GM12892 (cell line): ENCODE measurements around the gene AKT3.

Source experiments
- POLR2A ChIP-seq: IDR thresholded peaks from 2 replicates; pipeline ENCODE4 v1.6.1; 2011; ENCODE audit warnings: low read depth, low read length, control low read depth
- POLR2AphosphoS5 ChIP-seq: IDR thresholded peaks from 2 replicates; pipeline ENCODE4 v1.6.1; 2011; ENCODE audit warnings: low read depth, low read length, control low read depth
- TAF1 ChIP-seq: IDR thresholded peaks from 2 replicates; pipeline ENCODE4 v1.6.1; 2011; ENCODE audit warnings: low read depth, mild to moderate bottlenecking, control low read depth, low read length, borderline replicate concordance

DNA sequence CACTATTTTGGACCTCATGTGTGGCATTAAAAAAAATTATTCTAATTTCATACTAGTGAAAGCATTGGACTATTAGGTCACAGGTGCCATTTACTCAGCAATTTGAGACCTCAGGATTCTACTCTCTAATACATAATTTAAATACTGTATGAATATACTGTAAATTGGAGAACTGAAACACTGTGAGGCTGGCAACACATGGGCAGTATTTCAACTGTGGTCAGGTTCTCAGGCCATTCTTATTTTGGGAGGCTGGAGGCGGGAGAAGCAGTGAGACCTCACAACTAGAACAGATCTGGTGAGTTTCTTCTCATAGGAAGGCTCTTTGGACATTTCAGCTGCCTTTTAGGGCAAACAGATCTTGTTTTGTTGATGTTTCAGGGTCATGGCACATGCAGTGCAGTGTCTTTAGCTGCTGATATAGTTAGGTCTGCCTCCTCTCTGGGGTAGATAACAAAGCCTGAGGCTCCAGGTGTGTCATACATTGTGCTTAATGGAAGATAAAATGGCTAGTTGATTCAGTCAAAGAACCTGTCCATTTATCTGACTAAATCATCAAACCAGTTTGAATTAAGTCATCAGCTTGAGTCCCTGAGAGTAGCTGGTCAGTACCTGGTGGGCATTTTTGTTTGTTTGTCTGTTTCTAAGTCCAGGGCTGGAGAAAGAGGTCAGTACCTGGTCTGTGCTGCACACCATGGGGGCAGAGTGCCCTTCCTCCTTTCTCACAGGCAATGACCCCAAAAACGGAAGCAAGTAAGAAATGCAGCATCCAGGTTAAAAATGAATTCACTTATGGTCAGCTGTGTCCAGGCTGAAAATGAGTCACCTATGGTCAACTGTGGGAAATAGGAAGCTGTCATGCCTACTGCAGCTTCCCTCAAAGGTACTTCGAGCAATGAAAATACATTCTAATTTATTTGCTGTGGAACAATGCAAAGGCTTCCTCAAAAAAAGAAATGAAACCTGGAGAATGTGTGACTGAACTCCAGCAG lies 378.0 kb downstream of the AKT3 start:
- TF ChIP-seq POLR2A (no peak), TAF1 (no peak), POLR2AphosphoS5 (no peak)
